Naive B cell (primary cell): ENCODE results near the gene KLC4. TPM values are rescaled to one million over a fixed set of nuclear protein-coding genes. Genes with fewer than 3 reads are reported as not detected.
"Not testable (repeated sequence)": the region's sequence is repeated elsewhere in the genome, so short reads cannot be mapped to it uniquely, and the experiment has no call there.

Experiments
- ATAC-seq, 2 donors: fragments of 150-1000 bp; cut with Tn5 transposase; 2 replicates each; pipeline ENCODE4 v1.10.0; 2021; ENCODE audit warnings: low read depth in 2 of 2, mild to moderate bottlenecking in 2 of 2, moderate library complexity in 2 of 2
- DNase-seq: peaks from one replicate; pipeline ENCODE4 v3.0.0; 2022
- H3K27ac Mint-ChIP-seq, 6 donors: one replicate each; pipeline ENCODE4 v1.8.0; 2020 to 2022; ENCODE audit warnings: mild to moderate bottlenecking in 6 of 6, mixed read lengths in 6 of 6, moderate library complexity in 5 of 6, inconsistent platforms in 2 of 6
- H3K27me3 Mint-ChIP-seq, 3 donors: one replicate each; pipeline ENCODE4 v1.8.0; 2021 to 2022; ENCODE audit warnings: mixed read lengths in 3 of 3, mild to moderate bottlenecking in 1 of 3
- H3K36me3 Mint-ChIP-seq, 2 donors: one replicate each; pipeline ENCODE4 v1.8.0; 2020 to 2022; ENCODE audit warnings: mixed read lengths in 2 of 2, inconsistent platforms in 1 of 2, mild to moderate bottlenecking in 1 of 2
- H3K4me1 Mint-ChIP-seq, 3 donors: one replicate each; pipeline ENCODE4 v1.8.0; 2020 to 2022; ENCODE audit warnings: mixed read lengths in 3 of 3, inconsistent platforms in 1 of 3, mild to moderate bottlenecking in 1 of 3, moderate library complexity in 1 of 3
- H3K4me3 Mint-ChIP-seq, 8 donors: one replicate each; pipeline ENCODE4 v1.8.0; 2020 to 2022; ENCODE audit warnings: mild to moderate bottlenecking in 8 of 8, mixed read lengths in 8 of 8, moderate library complexity in 8 of 8, inconsistent platforms in 2 of 8
- H3K9me3 Mint-ChIP-seq, 7 donors: one replicate each; pipeline ENCODE4 v1.8.0; 2020 to 2022; ENCODE audit warnings: mixed read lengths in 7 of 7, mild to moderate bottlenecking in 5 of 7, inconsistent platforms in 2 of 7, moderate library complexity in 1 of 7
- polyA plus RNA-seq, 6 donors: library from polyadenylated mRNA; unstranded; fragments of 300-500 nt; fragmentation: Illumina TruSeq; gene quantifications; one replicate each; pipeline ENCODE4 v1.2.3, GENCODE V29; 2021; ENCODE audit warnings: low read depth in 6 of 6

Gene KLC4
- polyA plus RNA-seq, 6 donors from 2014 or later, result 1.3 to 11.2 (median 10.5) TPM

GRCh38 chr6:43096451-43097097 lies 37.1 kb downstream of the KLC4 start:
- no peaks in the 10 kb centered on the region for H3K9me3 Mint-ChIP-seq
- ATAC-seq, result no peak
- H3K4me3 Mint-ChIP-seq, result peak overlapping the region in 1 of 8 donors; percentile 1
- no peak for DNase-seq
- peaks cover 0 to 3% (median 0%) of the 10 kb centered on the region in 3 donors for H3K4me1 Mint-ChIP-seq
- no peak overlapping the region for H3K27ac Mint-ChIP-seq
- no peaks in the 10 kb centered on the region for H3K36me3 Mint-ChIP-seq
- H3K27me3 Mint-ChIP-seq, result no peaks in the 10 kb centered on the region

- DNase-seq (no peak), ATAC-seq (no peak)
- no peak overlapping the region for H3K27ac Mint-ChIP-seq
- H3K9me3 Mint-ChIP-seq, result no peaks in the 10 kb centered on the region
- no peaks in the 10 kb centered on the region for H3K36me3 Mint-ChIP-seq
- H3K27me3 Mint-ChIP-seq, result no peaks in the 10 kb centered on the region
- no peak overlapping the region for H3K4me3 Mint-ChIP-seq
- peaks cover 0 to 3% (median 0%) of the 10 kb centered on the region in 3 donors for H3K4me1 Mint-ChIP-seq
Measured at GRCh38 chr6:43097098-43097489, 37.7 kb downstream of the KLC4 start.

GRCh38 chr6:43097502-43097901 lies 38.1 kb downstream of the KLC4 start:
- DNase-seq (no peak), ATAC-seq (no peak)
- Mint-ChIP-seq H3K9me3 (no peaks in the 10 kb centered on the region), H3K27ac (no peak overlapping the region), H3K27me3 (no peaks in the 10 kb centered on the region), H3K36me3 (no peaks in the 10 kb centered on the region), H3K4me3 (no peak overlapping the region), H3K4me1 (peaks cover 0 to 3% (median 0%) of the 10 kb centered on the region in 3 donors)

- no peak for ATAC-seq
- no peak for DNase-seq
- H3K27me3 Mint-ChIP-seq, result no peaks in the 10 kb centered on the region
- no peaks in the 10 kb centered on the region for H3K4me1 Mint-ChIP-seq
- H3K27ac Mint-ChIP-seq, result no peak overlapping the region
- no peaks in the 10 kb centered on the region for H3K36me3 Mint-ChIP-seq
- H3K4me3 Mint-ChIP-seq, result no peak overlapping the region
- no peaks in the 10 kb centered on the region for H3K9me3 Mint-ChIP-seq
Measured at GRCh38 chr6:43101497-43101896, 42.1 kb downstream of the KLC4 start.

- H3K9me3 Mint-ChIP-seq, result no peaks in the 10 kb centered on the region
- no peaks in the 10 kb centered on the region for H3K27me3 Mint-ChIP-seq
- DNase-seq (no peak), ATAC-seq (no peak)
- H3K4me3 Mint-ChIP-seq, result no peak overlapping the region
- H3K36me3 Mint-ChIP-seq, result no peaks in the 10 kb centered on the region
- H3K4me1 Mint-ChIP-seq, result no peaks in the 10 kb centered on the region
- peak overlapping the region in 1 of 6 donors; percentile 59 for H3K27ac Mint-ChIP-seq
Measured at GRCh38 chr6:43103253-43103876, 43.9 kb downstream of the KLC4 start.

- ATAC-seq (no peak), DNase-seq (no peak)
- no peaks in the 10 kb centered on the region for H3K36me3 Mint-ChIP-seq
- no peaks in the 10 kb centered on the region for H3K4me1 Mint-ChIP-seq
- H3K27ac Mint-ChIP-seq, result peak overlapping the region in 1 of 6 donors; percentile 56
- H3K4me3 Mint-ChIP-seq, result no peak overlapping the region
- no peaks in the 10 kb centered on the region for H3K9me3 Mint-ChIP-seq
- no peaks in the 10 kb centered on the region for H3K27me3 Mint-ChIP-seq
Measured at GRCh38 chr6:43105538-43106222, 46.2 kb downstream of the KLC4 start.

GRCh38 chr6:43107344-43108062 lies 48.1 kb downstream of the KLC4 start:
- Mint-ChIP-seq H3K36me3 (no peaks in the 10 kb centered on the region), H3K27ac (peak overlapping the region in 1 of 6 donors; percentile 40), H3K4me1 (no peaks in the 10 kb centered on the region), H3K9me3 (no peaks in the 10 kb centered on the region), H3K27me3 (no peaks in the 10 kb centered on the region), H3K4me3 (no peak overlapping the region)
- ATAC-seq (no peak), DNase-seq (no peak)

- H3K36me3 Mint-ChIP-seq, result no peaks in the 10 kb centered on the region
- no peaks in the 10 kb centered on the region for H3K9me3 Mint-ChIP-seq
- H3K4me1 Mint-ChIP-seq, result peaks cover 0 to 4% (median 0%) of the 10 kb centered on the region in 3 donors
- peak overlapping the region in 1 of 6 donors; percentile 94 for H3K27ac Mint-ChIP-seq
- H3K4me3 Mint-ChIP-seq, result no peak overlapping the region
- no peaks in the 10 kb centered on the region for H3K27me3 Mint-ChIP-seq
- ATAC-seq (no peak), DNase-seq (no peak)
Measured at GRCh38 chr6:43113431-43114260, 54.2 kb downstream of the KLC4 start.

- Mint-ChIP-seq H3K36me3 (no peaks in the 10 kb centered on the region), H3K9me3 (no peaks in the 10 kb centered on the region)
Measured at GRCh38 chr6:43115365-43115764, 55.9 kb downstream of the KLC4 start.

GRCh38 chr6:43117466-43117865 lies 58.0 kb downstream of the KLC4 start:
- not testable (repeated sequence) for H3K27me3 Mint-ChIP-seq

More at GRCh38 chr6:43115365-43115764, 55.9 kb downstream of the KLC4 start:
- no peak for ATAC-seq
- H3K4me3 Mint-ChIP-seq, result no peak overlapping the region
- H3K27me3 Mint-ChIP-seq, result no peaks in the 10 kb centered on the region
- DNase-seq, result no peak
- peaks cover 0 to 4% (median 0%) of the 10 kb centered on the region in 3 donors for H3K4me1 Mint-ChIP-seq
- H3K27ac Mint-ChIP-seq, result no peak overlapping the region

GRCh38 chr6:43119482-43119881 lies 60.1 kb downstream of the KLC4 start:
- Mint-ChIP-seq H3K27me3 (no peaks in the 10 kb centered on the region), H3K4me1 (peaks cover 0 to 4% (median 0%) of the 10 kb centered on the region in 3 donors), H3K9me3 (no peaks in the 10 kb centered on the region), H3K36me3 (no peaks in the 10 kb centered on the region), H3K4me3 (no peak overlapping the region), H3K27ac (no peak overlapping the region)
- no peak for DNase-seq
- no peak for ATAC-seq

More at GRCh38 chr6:43117466-43117865, 58.0 kb downstream of the KLC4 start:
- H3K36me3 Mint-ChIP-seq, H3K4me1 Mint-ChIP-seq, ATAC-seq, DNase-seq, H3K9me3 Mint-ChIP-seq, H3K4me3 Mint-ChIP-seq: not testable (repeated sequence)
- H3K27ac Mint-ChIP-seq, result peak overlapping the region in 1 of 6 donors; percentile 16

GRCh38 chr6:43120101-43120763 lies 60.8 kb downstream of the KLC4 start:
- Mint-ChIP-seq H3K4me1 (peaks cover 0 to 4% (median 0%) of the 10 kb centered on the region in 3 donors), H3K4me3 (no peak overlapping the region), H3K9me3 (no peaks in the 10 kb centered on the region), H3K27ac (no peak overlapping the region), H3K36me3 (no peaks in the 10 kb centered on the region), H3K27me3 (no peaks in the 10 kb centered on the region)
- ATAC-seq (no peak), DNase-seq (no peak)
